HG03060 (cell line): ENCODE measurements around the gene SFXN1.
"Not testable (repeated sequence)": the region's sequence is repeated elsewhere in the genome, so short reads cannot be mapped to it uniquely, and the experiment has no call there.

Source experiments
- ATAC-seq: cut with Tn5 transposase; IDR thresholded peaks from one replicate; pipeline ENCODE4 v1.9.1; 2021; ENCODE audit warnings: low read depth, moderate number of reproducible peaks; ENCODE audit not compliant: unreplicated experiment

Gene SFXN1

DNA sequence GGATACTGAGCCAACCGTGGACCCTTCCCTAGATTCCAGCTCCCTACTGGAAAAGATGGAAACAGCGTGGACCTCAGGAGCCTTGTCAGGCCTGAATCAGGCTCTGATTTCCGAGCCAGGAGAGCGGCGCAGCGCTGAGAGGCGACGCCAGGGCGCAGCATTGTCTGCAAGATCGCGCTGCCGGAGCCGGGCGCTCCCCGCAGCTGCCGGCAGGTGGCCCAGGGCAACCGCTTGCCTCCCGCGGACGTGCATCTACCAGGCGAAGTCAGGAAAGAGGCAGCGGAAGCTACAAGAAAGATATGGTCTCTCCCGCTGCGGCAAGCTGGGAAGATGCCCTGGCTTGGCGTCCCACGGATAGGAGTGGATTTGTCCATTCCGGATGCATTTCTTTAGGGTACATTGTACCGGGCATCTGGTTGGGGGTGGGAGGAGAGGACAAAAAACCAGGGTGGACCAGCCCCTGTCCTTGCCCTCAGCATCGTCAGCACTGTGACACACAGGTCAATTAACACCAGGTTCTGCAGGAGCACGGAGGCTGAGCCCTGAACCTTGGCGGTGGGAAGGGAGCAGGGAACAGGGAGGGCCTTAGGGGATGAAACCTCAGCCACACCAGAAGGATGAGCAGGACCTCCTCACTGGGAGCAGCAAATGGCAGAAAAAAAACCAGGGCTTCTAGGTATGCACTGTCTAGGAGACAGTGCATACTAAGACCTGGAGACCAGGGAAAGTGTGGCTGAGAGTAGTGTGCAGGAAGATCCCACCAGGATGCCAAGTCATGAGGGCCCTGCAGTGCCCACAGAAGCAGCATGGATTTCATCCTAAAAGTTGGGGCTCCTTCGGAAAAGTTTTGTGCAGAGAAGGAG is 55.9 kb downstream of the SFXN1 start:
- peak; percentile 68 for ATAC-seq

GRCh38 chr5:175535331-175535730 is 57.0 kb downstream of the SFXN1 start:
- not testable (repeated sequence) for ATAC-seq

GRCh38 chr5:175535796-175536195 is 57.4 kb downstream of the SFXN1 start:
- ATAC-seq: no peak

GRCh38 chr5:175538576-175538975 is 60.2 kb downstream of the SFXN1 start:
- no peak for ATAC-seq

GRCh38 chr5:175539936-175540335 is 61.6 kb downstream of the SFXN1 start:
- ATAC-seq: no peak

- ATAC-seq: no peak
These were observed 62.9 kb downstream of the SFXN1 start for GRCh38 chr5:175541264-175541663.

DNA sequence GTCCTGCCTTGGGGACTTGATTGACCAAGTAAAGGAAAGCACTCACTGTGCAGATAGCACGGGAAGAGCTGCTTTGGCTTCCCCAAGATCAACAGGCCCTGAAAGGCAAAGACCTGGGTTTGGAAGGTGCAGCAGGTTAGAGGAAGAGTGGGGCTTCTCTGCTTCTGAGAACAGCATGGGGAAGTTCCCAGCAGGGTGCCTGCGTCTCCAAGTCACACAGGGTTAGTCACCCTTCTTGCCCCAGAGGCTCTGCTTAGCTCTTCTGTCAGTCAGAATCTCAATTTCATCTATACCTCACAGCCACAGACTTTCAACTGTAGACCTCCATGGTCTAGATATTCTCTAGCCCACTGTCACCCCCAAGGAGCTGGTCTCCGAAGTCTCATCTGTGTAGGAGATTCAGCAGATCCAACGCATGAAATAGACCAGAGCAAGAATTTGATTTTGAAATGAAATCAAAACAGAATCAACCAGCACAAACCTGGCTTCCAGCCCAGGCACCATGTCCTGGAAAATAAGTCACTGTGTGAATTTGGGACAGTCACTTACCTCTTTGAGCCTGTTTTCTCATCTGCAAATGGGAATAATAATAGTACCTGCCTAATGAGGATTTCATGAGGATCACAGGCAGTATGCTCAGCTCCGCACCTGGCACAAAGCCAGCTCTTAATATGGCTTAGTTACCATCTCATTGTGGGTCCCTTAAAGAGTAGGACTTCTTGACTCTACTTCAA is 64.0 kb downstream of the SFXN1 start:
- ATAC-seq: no peak

DNA sequence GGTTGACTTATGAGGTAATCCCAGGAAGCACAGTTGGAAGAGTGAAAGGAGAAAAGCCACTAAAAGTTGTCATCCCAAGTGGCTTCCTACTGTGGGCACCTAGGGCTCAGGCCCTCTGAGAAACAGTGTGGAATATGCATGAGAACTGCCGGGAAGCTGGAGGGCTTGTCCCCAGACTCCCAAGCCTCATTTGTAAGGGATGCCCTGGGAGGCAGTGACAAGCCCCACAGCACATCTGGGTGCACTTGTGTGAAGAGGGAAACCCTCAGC is 64.5 kb downstream of the SFXN1 start:
- ATAC-seq: no peak

DNA sequence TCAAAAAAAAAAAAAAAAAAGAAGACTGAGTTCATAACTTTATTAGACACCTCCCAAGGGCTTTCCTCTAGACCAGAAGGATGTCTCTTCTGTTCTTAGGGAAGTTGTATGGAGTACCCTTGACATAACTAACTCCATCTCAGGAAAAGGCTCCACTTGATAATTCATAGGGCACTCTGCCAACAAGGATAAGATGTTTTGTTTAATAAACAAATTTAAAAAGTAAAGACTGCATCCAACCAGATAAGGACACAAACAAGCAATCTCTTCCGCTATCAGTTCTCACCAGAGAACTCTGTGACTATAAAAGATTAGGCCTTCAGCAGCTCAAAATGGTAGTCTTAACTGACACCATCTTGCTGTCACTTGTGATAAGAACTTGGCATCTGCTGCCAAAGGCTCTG is 65.8 kb downstream of the SFXN1 start:
- ATAC-seq: no peak

- no peak for ATAC-seq
These were observed 66.2 kb downstream of the SFXN1 start for GRCh38 chr5:175544586-175544985.

DNA sequence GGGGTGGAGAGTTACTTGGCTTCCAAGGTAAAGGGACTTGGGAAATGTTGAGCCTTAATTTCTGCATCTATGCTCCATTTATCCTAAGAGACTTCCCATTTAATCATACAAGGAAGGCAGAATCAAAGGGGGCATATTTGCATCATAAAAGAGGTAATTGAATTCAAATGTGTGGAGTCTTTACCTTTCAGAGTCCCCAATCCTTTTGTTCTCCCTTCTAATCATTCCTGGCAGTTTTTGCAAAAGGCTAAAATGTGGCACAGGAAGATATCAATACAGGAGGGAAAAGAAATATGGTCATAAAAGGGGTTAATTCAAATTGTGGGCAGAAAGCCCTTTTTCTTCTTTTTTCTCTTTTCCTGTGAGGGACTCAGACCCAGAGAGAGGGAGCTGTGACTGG is 69.5 kb downstream of the SFXN1 start:
- no peak for ATAC-seq

DNA sequence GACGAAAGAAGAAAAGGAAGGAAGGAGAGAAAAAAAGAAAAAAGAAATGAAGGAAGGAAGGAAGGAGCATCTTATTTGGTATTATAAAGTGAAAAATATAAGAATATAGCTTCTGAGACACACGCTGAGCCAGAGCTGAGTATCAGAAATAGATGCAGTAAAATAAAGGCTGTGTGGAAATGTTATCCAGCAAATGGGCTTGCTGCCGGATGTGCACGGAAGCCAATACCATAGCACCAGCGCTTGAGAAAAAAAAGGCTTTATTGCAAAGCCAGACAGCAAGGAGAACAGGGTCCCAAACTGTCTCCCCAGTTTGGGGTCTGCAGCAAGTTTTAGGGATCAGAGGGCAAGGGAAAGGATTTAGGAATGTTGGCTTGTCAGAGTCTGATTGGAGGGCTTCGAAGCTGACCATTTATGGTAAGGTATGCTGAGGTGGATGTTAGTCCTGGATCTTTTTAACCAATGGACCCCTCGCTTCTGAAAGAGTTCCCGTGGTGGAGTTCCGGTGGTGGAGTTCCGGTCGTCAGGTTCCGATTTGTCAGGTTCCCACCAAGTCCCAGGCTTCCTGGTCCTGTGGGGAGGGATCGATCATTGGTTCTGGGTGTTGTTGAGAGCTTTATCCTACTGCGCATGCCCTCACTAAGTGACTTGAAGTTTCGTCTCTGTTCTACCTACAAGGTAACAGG is 70.4 kb downstream of the SFXN1 start:
- ATAC-seq: no peak

- no peak for ATAC-seq
These were observed 71.9 kb downstream of the SFXN1 start for GRCh38 chr5:175550055-175550805.

- no peak for ATAC-seq
These were observed 72.9 kb downstream of the SFXN1 start for GRCh38 chr5:175551266-175551665.

DNA sequence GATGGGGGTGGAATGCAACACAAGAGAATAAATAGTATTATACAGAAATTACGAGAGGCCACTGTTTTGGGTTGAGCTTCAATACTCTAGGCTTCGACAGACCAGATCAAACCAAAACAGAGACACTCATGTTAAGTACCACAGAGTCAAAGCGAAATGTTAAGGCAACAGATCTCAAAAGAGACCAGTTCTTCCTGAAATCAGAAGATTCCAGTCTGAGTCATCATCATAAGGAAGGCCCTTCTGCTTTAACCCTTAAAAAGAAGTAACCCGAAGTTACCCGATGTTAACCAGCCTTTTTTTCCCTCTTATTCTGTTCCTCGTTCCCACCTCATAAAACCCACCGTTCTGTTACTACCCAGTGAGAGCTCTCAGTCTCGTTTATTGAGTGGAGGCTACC is 75.9 kb downstream of the SFXN1 start:
- ATAC-seq: no peak

GRCh38 chr5:175555168-175555785 is 76.9 kb downstream of the SFXN1 start:
- no peak for ATAC-seq

GRCh38 chr5:175556794-175557193 is 78.4 kb downstream of the SFXN1 start:
- no peak for ATAC-seq

- ATAC-seq: no peak
These were observed 79.4 kb downstream of the SFXN1 start for GRCh38 chr5:175557778-175558177.

GRCh38 chr5:175558801-175559480 is 80.6 kb downstream of the SFXN1 start:
- no peak for ATAC-seq

- ATAC-seq: no peak
These were observed 81.7 kb downstream of the SFXN1 start for GRCh38 chr5:175560011-175560410.
